Measurements from ENCODE around the gene CTIF.

Gene CTIF

DNA sequence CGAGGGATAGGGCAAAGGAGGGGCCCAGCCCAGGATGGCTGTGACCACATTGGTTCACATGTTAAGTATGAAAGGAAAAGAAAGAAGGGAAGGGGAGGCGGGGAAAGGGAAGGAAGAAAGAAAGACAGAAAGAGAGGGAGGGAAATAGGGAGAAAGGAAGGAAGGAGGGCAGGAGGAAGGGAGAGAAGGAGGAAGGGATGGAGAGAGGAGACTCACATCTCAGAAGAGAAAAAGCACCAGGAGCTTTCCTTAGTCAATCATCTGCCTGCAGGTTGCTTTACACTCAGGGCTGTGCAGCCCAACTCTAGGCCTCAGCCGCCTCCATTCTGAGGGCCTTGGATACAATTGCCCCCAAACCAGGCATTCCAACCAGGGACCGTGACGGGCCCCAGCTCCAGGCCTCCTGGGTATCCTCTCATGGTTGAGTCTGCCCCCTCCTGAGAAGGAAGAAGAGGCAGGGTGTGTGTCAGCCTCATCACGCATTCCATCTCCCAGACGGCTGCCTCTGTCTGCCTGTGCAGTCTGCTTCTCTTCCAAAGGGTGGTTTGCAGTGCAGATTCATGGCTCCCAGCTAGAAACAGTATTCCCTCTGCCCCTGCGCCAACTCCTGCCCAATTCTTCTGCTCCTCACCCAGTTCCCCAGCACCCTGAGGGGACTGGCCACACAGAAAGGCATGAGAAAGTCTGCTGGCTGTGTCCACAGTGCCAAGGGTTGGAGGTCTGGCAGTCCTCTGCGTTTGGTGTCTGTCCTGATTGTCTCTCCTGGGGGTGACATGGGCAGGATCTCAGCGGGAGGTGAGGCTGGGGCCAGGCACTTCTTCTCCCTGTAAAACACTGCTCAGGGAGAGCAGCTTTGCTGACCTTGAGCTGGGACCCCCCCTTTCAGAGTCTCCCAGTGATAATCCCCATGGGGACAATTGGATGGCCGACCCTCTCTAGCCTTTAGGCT lies 248.6 kb downstream of the CTIF start:
- no peak for DNase-seq (ENCODE audit: low read depth)
- H3K4me3 ChIP-seq (ENCODE audit: low read length): no peak overlapping the region
- TF ChIP-seq, protein P1, sequence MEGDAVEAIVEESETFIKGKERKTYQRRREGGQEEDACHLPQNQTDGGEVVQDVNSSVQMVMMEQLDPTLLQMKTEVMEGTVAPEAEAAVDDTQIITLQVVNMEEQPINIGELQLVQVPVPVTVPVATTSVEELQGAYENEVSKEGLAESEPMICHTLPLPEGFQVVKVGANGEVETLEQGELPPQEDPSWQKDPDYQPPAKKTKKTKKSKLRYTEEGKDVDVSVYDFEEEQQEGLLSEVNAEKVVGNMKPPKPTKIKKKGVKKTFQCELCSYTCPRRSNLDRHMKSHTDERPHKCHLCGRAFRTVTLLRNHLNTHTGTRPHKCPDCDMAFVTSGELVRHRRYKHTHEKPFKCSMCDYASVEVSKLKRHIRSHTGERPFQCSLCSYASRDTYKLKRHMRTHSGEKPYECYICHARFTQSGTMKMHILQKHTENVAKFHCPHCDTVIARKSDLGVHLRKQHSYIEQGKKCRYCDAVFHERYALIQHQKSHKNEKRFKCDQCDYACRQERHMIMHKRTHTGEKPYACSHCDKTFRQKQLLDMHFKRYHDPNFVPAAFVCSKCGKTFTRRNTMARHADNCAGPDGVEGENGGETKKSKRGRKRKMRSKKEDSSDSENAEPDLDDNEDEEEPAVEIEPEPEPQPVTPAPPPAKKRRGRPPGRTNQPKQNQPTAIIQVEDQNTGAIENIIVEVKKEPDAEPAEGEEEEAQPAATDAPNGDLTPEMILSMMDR (IDR thresholded peaks at IDR 0.05; ENCODE audit: insufficient read depth, low read depth, low read length, missing control alignments): no peak

DNA sequence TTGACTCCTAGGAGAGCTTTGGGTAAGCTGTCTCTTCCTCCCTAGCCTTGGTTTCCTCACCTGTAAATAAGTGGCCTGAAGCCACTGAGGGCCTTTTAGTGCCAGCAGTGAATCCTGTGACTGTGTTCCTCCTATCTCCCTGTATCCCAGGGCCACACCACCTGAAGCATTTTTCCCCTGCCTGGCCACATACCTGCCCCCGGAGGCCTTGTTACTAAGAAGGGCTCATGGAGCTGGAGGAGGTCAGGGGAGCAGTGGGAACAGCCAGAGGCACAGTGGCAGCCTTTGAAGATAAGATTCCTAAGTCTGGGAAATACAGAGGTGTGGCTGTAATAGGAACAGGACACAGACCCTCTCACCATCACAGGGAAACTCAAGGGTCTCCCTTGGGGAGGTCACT lies 249.5 kb downstream of the CTIF start:
- no peak for DNase-seq (ENCODE audit: low read depth)
- TF ChIP-seq, protein P1 (IDR thresholded peaks at IDR 0.05; ENCODE audit: insufficient read depth, low read depth, low read length, missing control alignments): no peak
- no peak overlapping the region for H3K4me3 ChIP-seq (ENCODE audit: low read length)

DNA sequence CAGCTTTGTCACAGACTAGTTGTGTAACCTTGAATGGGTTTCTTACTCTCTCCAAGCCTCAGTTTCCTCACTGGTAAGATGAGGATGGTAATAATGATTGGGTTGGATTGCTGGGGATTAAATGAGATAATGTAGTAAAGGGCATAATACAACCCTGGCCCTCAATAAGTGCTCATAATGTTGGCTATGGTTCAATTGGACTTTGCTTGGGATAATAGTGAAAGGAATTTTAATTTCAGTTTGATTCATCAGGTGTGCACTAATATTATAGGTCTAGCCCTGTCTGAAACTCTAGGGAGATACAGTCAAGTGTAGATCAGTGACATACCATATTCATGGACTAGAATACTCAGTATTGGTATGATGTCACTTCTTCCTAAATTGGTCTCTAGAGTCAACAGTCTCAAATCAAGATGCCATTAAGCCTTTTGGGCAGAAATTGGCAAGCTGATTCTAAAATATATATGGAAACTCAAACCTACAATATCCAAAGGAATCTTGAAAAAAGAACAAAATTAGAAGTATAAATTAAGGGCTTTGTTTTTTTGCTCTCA lies 250.5 kb downstream of the CTIF start:
- TF ChIP-seq, protein P1 (IDR thresholded peaks at IDR 0.05; ENCODE audit: insufficient read depth, low read depth, low read length, missing control alignments): no peak
- no peak for DNase-seq (ENCODE audit: low read depth)
- H3K4me3 ChIP-seq (ENCODE audit: low read length): no peak overlapping the region

DNA sequence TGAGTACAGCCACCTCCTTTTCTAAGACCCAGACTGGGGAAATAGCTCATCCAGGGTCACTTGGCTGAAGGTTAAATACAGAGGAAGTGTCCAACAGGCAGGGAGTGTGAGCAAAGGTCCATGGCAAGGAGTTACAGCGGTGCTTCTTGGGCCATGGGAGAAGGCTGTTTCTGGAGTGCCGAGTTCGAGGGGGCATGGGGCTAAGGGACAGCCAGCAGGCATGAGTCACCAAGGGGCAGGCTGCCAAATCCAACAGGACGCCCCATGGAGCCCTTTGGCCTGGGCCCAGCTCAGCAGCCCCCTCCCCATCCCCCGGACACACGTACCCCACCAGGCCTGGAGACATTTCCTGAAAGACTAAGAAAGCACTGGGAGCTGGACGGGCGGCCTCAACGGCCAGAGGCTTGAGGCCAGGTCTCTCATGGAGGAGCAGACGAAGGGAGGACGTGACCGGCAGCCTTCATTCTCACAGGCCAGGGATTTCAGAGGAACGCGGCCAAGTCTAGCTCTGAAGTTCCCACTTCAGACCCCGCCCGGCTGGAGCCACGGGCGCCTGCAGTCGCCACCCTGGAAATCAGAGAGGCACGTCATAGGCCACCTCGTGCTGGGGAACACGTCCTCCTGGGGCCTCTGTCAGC lies 251.5 kb downstream of the CTIF start:
- no peak overlapping the region for H3K4me3 ChIP-seq (ENCODE audit: low read length)
- DNase-seq (ENCODE audit: low read depth): no peak
- TF ChIP-seq, protein P1 (IDR thresholded peaks at IDR 0.05; ENCODE audit: insufficient read depth, low read depth, low read length, missing control alignments): no peak

DNA sequence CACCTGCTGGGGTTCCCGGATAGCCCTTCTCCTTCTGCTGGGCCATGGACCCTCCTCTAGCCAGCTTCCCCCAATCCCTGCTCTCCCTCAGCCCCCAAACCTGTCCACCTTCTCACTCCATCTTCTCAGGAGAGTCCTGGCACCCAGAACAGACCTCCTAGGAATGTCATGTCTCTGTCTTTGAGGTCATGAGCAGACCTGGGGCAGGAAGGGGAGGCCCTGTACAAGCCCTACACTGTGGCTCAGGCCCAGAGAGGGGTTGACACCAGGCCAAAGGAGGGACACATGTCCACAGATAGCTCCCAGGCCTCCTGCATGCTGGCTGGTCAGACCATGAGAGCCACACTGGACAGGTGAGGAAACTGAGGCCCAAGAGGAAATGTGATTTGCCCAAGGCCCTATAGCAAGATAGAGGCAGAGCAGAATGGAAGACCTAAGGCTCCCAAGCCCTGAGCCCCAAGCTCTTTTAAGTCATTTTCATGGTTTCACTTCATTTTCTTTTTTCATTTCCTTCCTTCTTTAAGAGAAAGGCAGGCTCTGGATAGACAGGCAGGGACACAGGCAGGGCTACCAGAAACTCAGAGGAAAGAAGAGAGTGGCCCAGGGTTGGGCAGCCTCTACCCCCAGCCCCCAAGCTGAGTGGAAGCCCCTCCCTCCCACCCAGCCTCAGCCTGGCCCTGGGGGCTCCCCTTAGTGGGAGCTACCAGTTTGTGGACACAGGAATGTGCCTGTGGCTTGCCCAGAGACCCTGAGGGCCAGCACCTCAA lies 252.2 kb downstream of the CTIF start:
- DNase-seq (ENCODE audit: low read depth): no peak
- TF ChIP-seq, protein P1 (IDR thresholded peaks at IDR 0.05; ENCODE audit: insufficient read depth, low read depth, low read length, missing control alignments): no peak
- H3K4me3 ChIP-seq (ENCODE audit: low read length): no peak overlapping the region

DNA sequence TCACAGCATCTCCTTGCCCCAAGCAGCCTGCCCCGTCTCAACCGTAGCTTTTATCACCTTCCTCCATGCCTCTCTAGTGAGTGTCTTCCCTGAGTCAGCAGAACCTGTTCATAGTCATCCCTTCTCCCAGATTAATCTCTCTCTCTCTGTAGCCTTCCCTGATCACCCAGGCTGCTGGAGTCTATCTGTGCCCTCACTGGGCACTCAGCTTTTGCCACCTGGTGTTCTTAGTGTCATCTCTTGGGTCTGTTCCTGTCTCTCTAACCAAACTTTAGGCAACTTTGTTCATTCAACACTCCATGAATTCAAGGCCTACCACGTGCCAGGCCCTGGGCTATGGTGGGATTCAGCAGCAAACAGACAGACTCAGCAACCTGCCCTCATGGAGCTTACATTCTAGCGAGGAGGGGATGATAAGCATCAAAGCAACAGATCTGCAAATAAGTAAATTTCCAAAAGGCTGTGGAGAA lies 252.8 kb downstream of the CTIF start:
- no peak overlapping the region for H3K4me3 ChIP-seq (ENCODE audit: low read length)
- DNase-seq (ENCODE audit: low read depth): peak; percentile 50
- TF ChIP-seq, protein P1 (IDR thresholded peaks at IDR 0.05; ENCODE audit: insufficient read depth, low read depth, low read length, missing control alignments): no peak
